HL-60 (cell line): ENCODE measurements around the gene KBTBD12.

Experiments used
- TF ChIP-seq, protein P1 (sequence below): IDR thresholded peaks from one replicate; pipeline ENCODE4 v1.5.1; 2011; ENCODE audit warnings: low read length, control low read depth, inconsistent platforms; ENCODE audit not compliant: insufficient read depth
- TF ChIP-seq, protein P2 (sequence below): IDR thresholded peaks from 2 replicates; pipeline ENCODE4 v1.6.1; 2012; ENCODE audit warnings: low read depth; ENCODE audit not compliant: insufficient replicate concordance

- TF ChIP-seq, protein P1, sequence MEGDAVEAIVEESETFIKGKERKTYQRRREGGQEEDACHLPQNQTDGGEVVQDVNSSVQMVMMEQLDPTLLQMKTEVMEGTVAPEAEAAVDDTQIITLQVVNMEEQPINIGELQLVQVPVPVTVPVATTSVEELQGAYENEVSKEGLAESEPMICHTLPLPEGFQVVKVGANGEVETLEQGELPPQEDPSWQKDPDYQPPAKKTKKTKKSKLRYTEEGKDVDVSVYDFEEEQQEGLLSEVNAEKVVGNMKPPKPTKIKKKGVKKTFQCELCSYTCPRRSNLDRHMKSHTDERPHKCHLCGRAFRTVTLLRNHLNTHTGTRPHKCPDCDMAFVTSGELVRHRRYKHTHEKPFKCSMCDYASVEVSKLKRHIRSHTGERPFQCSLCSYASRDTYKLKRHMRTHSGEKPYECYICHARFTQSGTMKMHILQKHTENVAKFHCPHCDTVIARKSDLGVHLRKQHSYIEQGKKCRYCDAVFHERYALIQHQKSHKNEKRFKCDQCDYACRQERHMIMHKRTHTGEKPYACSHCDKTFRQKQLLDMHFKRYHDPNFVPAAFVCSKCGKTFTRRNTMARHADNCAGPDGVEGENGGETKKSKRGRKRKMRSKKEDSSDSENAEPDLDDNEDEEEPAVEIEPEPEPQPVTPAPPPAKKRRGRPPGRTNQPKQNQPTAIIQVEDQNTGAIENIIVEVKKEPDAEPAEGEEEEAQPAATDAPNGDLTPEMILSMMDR, result no peak
- TF ChIP-seq, protein P2, sequence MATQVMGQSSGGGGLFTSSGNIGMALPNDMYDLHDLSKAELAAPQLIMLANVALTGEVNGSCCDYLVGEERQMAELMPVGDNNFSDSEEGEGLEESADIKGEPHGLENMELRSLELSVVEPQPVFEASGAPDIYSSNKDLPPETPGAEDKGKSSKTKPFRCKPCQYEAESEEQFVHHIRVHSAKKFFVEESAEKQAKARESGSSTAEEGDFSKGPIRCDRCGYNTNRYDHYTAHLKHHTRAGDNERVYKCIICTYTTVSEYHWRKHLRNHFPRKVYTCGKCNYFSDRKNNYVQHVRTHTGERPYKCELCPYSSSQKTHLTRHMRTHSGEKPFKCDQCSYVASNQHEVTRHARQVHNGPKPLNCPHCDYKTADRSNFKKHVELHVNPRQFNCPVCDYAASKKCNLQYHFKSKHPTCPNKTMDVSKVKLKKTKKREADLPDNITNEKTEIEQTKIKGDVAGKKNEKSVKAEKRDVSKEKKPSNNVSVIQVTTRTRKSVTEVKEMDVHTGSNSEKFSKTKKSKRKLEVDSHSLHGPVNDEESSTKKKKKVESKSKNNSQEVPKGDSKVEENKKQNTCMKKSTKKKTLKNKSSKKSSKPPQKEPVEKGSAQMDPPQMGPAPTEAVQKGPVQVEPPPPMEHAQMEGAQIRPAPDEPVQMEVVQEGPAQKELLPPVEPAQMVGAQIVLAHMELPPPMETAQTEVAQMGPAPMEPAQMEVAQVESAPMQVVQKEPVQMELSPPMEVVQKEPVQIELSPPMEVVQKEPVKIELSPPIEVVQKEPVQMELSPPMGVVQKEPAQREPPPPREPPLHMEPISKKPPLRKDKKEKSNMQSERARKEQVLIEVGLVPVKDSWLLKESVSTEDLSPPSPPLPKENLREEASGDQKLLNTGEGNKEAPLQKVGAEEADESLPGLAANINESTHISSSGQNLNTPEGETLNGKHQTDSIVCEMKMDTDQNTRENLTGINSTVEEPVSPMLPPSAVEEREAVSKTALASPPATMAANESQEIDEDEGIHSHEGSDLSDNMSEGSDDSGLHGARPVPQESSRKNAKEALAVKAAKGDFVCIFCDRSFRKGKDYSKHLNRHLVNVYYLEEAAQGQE, result no peak
Measured at GRCh38 chr3:127915937-127916493, 983 bp downstream of the KBTBD12 start.
